HG03066 (cell line): ENCODE measurements around the gene BCAP31.
"Not testable (repeated sequence)": the region's sequence is repeated elsewhere in the genome, so short reads cannot be mapped to it uniquely, and the experiment has no call there.

Experiments
- ATAC-seq: cut with Tn5 transposase; IDR thresholded peaks from one replicate; pipeline ENCODE4 v1.9.1; 2021; ENCODE audit warnings: low read depth; ENCODE audit not compliant: unreplicated experiment

BCAP31 gene

DNA sequence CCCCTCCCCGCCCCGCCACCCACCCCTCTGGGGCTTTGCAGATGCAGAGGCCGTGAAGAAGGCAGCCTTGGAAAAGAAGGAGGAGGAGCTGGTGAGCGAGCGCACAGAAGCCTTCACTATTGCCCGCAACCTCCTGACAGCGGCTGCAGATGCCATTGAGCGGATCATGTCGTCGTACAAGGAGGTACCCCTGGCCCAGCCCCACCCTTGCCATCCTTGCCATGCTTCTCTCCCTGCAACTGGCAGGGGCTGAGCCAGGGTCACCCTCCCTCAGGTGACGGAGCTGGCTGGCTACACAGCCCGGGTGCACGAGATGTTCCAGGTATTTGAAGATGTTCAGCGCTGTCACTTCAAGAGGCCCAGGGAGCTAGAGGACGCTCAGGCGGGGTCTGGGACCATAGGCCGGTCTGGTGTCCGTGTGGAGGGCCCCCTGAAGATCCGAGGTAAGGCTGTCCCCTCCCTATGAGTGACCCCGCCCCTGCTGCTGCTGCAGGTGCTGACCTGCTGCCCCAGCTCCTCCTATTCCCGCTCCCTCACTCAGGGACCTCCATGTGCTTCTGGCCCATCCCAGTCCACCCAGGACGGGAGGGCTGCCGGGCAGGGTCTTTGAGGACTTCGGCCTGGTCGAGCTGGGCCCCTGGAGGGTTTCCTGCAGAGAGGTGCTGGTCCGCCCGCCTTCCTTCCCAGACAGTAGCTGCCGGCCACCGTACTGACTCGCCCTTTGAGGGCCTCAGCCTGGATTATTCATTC lies 12.1 kb upstream of the BCAP31 start:
- ATAC-seq, result no peak

GRCh38 chrX:153735274-153735673 lies 11.1 kb upstream of the BCAP31 start:
- ATAC-seq, result no peak

DNA sequence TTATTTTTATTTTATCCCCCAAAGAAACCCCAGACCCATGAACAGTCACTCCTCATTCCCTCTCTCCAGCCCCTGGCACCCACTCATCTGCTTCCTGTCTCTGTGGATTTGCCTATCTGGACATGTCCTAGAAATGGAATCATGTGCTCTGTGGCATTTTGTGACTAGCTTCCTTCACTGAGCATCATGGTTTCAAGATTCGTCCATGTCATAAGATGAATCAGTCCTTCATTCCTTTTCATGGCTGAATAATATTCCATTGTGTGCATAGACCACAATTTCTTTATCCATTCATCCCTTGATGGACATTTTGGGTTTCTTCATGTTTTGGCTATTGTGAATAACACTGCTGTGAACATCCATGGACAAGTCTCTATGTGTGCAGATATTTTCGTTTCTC lies 10.7 kb upstream of the BCAP31 start:
- ATAC-seq, result no peak

DNA sequence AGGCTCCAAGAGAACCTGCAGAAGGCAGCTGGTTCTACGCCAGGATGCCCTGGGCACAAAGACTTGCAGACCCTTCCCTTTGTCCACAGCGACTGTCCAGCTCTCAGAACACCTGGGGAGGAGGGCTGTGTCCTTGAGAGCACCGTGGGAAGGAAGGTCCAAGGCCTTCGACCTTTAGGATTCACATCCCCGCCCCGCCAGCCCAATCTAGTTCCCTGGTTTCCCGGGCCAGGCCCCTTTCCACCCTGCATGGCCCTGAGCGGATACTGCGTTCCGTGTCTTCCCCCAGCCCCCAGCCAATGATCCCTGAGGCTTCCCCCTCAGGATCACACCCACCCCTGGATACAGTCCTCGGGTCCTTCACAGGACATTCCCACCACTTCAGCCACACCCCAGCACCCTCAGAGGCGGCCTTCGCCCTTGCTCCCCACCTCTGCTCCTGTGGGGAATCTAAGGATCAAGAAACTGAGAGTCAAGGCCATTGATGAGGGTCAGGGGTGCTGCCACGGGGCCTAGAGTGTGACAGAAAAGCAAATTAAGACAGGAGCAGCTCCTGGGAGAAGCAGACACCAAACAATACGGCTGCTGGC lies 9.6 kb upstream of the BCAP31 start:
- no peak for ATAC-seq

- ATAC-seq, result no peak
Measured at GRCh38 chrX:153732401-153732800, 8.2 kb upstream of the BCAP31 start.

DNA sequence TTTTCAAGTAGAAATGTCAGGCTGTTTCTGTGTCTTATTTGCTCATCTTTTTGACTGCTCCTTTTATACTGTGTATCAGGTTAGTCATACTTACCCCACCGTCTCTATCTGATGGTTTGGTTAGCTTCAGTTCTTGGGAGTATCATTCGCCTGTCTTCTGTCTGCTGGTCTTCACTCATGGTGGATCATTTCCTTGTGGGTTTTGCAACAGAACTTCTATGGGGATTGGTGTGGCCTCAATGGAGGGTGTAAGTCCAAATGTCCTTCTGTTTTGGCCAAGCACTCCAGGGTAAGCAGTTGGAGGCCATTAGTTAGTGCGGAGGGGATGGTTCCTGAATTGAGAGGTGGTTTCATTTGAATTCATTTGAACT lies 7.6 kb upstream of the BCAP31 start:
- no peak for ATAC-seq

DNA sequence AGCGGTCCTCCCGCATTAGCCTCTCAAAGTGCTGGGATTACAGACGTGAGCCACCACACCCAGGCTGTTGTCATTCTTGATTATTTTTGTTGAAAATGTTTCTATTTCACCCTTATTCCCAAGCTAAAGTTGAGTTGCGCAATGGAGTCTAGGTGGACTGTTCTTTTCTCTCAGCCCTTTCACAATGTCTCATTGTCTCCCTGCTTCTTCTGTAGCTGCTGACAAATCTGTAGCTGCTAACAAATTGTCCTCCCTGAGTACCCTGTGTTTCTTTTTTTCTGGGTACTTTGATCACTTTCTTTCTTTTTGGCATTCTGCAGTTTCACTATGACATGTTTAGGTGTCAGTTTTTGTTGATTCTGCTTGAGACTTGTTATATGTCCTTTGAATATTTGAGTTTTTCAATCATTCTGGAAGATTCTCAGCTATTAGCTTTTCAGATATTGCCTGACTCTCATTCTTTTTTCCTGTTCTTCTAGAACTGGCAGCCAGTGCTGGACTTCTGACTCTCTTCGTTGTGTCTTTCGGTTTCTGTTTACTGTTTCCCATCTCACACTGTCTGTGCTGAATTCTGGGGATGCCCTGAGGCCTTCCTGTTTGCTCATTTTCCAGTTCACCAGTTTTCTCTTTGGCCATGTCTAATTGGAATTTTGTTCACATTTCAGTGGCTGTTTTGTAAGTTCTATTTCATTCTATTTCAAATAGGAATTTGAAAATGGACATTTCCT lies 7.1 kb upstream of the BCAP31 start:
- no peak for ATAC-seq

GRCh38 chrX:153730115-153730514 lies 5.9 kb upstream of the BCAP31 start:
- not testable (repeated sequence) for ATAC-seq

GRCh38 chrX:153728951-153729631 lies 4.9 kb upstream of the BCAP31 start:
- no peak for ATAC-seq

GRCh38 chrX:153728095-153728494 lies 3.9 kb upstream of the BCAP31 start:
- ATAC-seq, result no peak

DNA sequence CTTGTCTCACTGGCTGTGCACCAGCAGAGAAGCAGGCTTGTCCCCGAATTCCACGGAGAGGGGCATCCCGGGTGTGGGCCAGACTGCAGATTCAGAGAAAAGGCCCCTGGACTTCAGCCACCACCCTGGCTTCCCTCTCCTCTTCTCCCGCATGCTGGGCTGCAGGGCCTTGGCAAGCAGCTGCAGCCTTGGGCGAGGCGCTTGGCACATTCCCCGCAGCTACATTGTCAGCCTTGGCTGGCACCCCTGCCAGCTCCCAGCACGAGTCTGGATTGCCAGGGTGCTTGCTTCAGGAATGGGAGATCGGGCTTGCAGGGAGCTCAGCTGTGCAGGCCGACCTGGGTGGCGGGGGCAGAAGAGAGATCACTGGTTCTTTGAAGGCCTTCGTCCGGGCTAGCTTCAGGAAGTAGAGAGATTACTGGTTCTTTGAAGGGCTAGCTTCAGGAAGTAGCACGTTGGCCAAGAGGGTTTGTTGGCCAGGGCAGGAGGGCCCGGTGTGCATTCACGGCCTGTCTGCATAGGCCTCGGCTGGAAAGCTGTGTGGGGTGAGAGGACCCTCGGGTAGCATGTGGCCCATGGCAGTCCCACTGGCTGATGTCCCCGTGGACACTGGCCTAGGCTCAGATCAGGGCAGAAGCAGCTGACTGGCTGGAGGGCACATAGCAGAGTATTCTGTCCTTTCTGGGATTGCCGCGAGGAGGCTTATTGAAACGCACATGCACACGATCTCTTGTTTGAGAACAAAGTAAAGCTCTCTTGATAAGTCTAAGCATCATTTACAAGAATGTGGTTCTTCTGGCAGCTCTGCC lies 3.1 kb upstream of the BCAP31 start:
- ATAC-seq, result no peak

DNA sequence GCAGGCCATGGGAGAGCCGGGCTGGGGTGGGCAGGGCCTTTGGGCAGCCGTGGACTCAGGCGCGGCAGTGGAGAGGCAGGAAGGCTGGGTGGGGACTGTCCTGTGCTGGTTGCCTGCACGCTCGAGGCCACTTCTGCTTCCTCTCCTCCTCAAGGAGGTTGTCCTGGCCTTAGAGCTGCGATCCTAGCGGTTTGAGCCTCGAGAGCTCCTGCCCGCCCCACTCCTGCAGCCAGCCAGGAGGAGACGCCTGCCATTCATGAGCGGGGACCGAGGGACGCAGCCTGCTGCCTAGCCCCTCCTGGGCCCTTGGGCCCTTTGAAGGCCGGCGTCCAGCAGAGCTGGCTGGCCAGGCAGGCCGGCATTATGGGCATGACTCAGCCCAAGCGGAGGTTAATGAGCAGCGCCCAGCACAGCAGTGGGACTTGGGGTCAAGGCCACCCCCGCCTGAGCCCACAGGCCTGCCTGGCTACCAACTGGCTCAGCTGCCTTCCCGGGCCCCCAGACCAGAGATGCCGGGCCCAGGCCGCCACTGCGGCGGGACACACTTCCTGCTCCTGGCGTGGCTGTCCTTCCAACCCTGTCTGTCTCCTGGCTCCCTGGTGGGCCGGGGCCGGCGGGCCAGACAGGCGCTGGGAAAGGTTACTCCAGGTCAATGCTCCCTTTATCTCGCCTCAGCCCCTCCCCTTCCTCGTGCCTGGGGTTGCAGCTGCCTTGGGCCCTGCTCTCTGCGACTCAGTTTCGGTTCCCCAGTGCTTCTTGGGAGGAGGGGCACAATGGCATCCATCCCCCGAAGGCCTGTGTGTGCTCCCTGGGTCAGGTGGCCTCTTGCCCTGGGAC lies 2.3 kb upstream of the BCAP31 start:
- ATAC-seq, result peak; percentile 52

- ATAC-seq, result no peak
Measured at GRCh38 chrX:153725832-153726285, 1.7 kb upstream of the BCAP31 start.

DNA sequence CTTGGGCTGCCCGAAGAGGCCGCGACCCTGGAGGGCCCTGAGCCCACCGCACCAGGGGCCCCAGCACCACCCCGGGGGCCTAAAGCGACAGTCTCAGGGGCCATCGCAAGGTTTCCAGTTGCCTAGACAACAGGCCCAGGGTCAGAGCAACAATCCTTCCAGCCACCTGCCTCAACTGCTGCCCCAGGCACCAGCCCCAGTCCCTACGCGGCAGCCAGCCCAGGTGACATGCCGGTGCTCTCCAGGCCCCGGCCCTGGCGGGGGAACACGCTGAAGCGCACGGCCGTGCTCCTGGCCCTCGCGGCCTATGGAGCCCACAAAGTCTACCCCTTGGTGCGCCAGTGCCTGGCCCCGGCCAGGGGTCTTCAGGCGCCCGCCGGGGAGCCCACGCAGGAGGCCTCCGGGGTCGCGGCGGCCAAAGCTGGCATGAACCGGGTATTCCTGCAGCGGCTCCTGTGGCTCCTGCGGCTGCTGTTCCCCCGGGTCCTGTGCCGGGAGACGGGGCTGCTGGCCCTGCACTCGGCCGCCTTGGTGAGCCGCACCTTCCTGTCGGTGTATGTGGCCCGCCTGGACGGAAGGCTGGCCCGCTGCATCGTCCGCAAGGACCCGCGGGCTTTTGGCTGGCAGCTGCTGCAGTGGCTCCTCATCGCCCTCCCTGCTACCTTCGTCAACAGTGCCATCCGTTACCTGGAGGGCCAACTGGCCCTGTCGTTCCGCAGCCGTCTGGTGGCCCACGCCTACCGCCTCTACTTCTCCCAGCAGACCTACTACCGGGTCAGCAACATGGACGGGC lies 1.0 kb upstream of the BCAP31 start:
- ATAC-seq, result no peak

GRCh38 chrX:153723351-153724251 lies 586 bp downstream of the BCAP31 start:
- peak; percentile 27 for ATAC-seq

DNA sequence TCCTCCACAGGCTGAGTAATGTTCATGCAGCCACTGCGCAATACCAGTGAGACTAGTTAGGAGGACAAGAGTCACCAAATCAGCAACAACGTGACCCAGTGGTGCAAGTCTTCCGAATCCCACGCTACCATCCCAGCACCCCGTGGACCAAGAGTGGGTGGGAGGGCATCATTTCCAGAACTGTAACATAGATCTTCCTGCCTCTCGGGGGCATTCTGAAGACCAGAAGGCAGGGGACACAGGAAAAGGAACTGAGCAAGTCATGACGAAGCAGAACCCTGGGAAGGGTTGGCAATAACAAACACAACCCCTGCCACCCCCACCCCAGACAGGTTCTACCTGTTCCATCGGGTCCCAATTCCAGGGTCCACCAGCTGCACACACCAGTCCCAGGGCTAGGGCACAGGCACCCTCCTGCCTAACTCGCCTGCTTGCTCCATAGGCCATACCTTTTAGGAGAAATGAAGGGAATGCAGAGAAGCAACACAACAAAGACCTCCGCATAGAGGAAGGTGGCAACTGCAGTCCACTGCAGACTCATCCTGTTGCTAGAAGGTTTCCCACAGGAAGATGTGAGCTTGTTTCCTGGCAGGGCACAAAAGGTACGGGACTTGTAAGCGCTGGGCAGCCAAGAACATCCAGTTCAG lies 1.4 kb downstream of the BCAP31 start:
- no peak for ATAC-seq

- ATAC-seq, result no peak
Measured at GRCh38 chrX:153719701-153720100, 4.5 kb downstream of the BCAP31 start.
